WTC11 (cell line): ENCODE measurements around the gene RNF222. TPM values are rescaled to one million over a fixed set of nuclear protein-coding genes. Genes with fewer than 3 reads are reported as not detected.

Experiments used
- ATF1 ChIP-seq: sonication (generic); formaldehyde crosslinking; IDR thresholded peaks from 2 replicates; pipeline ENCODE4 v1.8.1; 2023; ENCODE audit warnings: mild to moderate bottlenecking, moderate library complexity, missing genetic modification reagents
- ATF6 ChIP-seq: sonication (generic); formaldehyde crosslinking; IDR thresholded peaks from 2 replicates; pipeline ENCODE4 v1.8.1; 2023; ENCODE audit warnings: mild to moderate bottlenecking, missing genetic modification reagents
- CBFB ChIP-seq: sonication (generic); formaldehyde crosslinking; IDR thresholded peaks from 2 replicates; pipeline ENCODE4 v1.8.1; 2022; ENCODE audit warnings: mild to moderate bottlenecking, low read depth, missing genetic modification reagents
- CREB1 ChIP-seq: sonication (generic); formaldehyde crosslinking; IDR thresholded peaks from 2 replicates; pipeline ENCODE4 v1.8.0; 2023; ENCODE audit warnings: mild to moderate bottlenecking, missing genetic modification reagents
- E2F1 ChIP-seq: sonication (generic); formaldehyde crosslinking; IDR thresholded peaks from 2 replicates; pipeline ENCODE4 v1.8.0; 2022; ENCODE audit warnings: mild to moderate bottlenecking, missing genetic modification reagents
- ERG ChIP-seq: fragments of 250-450 bp; sonication (Bioruptor Pico); IDR thresholded peaks from 2 replicates; pipeline ENCODE4 v1.8.0; 2021; ENCODE audit warnings: mild to moderate bottlenecking
- FOXK1 ChIP-seq: sonication (generic); formaldehyde crosslinking; IDR thresholded peaks from 2 replicates; pipeline ENCODE4 v1.8.0; 2022; ENCODE audit warnings: mild to moderate bottlenecking, moderate library complexity, missing genetic modification reagents
- FOXP1 ChIP-seq: sonication (generic); formaldehyde crosslinking; IDR thresholded peaks from 2 replicates; pipeline ENCODE4 v1.8.0; 2022; ENCODE audit warnings: missing genetic modification reagents, mild to moderate bottlenecking, moderate library complexity, borderline replicate concordance
- FOXP4 ChIP-seq: sonication (generic); formaldehyde crosslinking; IDR thresholded peaks from 2 replicates; pipeline ENCODE4 v1.8.0; 2022; ENCODE audit warnings: mild to moderate bottlenecking, missing genetic modification reagents
- GABPB1 ChIP-seq: sonication (generic); formaldehyde crosslinking; IDR thresholded peaks from 2 replicates; pipeline ENCODE4 v1.8.1; 2023; ENCODE audit warnings: mild to moderate bottlenecking, missing genetic modification reagents
- IRF1 ChIP-seq: sonication (generic); formaldehyde crosslinking; IDR thresholded peaks from 2 replicates; pipeline ENCODE4 v1.8.0; 2023; ENCODE audit warnings: missing genetic modification reagents
- KAT7 ChIP-seq: sonication (generic); formaldehyde crosslinking; IDR thresholded peaks from 2 replicates; pipeline ENCODE4 v1.8.1; 2023; ENCODE audit warnings: missing genetic modification reagents, mild to moderate bottlenecking, borderline replicate concordance
- MAX ChIP-seq: sonication (generic); formaldehyde crosslinking; IDR thresholded peaks from 2 replicates; pipeline ENCODE4 v1.8.0; 2022; ENCODE audit warnings: mild to moderate bottlenecking, missing genetic modification reagents
- MYBL2 ChIP-seq: sonication (generic); formaldehyde crosslinking; IDR thresholded peaks from 2 replicates; pipeline ENCODE4 v1.8.1; 2023; ENCODE audit warnings: mild to moderate bottlenecking, moderate library complexity, missing genetic modification reagents
- NFYB ChIP-seq: sonication (generic); formaldehyde crosslinking; conservative IDR thresholded peaks from 2 replicates; pipeline ENCODE4 v1.8.0; 2022; ENCODE audit warnings: low read depth, missing genetic modification reagents
- NR1H2 ChIP-seq: sonication (generic); formaldehyde crosslinking; IDR thresholded peaks from 2 replicates; pipeline ENCODE4 v1.9.0; 2021; ENCODE audit warnings: mild to moderate bottlenecking, moderate library complexity, missing genetic modification reagents
- OVOL2 ChIP-seq: fragments of 250-450 bp; sonication (Bioruptor Pico); IDR thresholded peaks from 2 replicates; pipeline ENCODE4 v1.9.0; 2021; ENCODE audit warnings: mild to moderate bottlenecking, borderline replicate concordance
- PRRX2 ChIP-seq: fragments of 250-450 bp; sonication (Bioruptor Pico); IDR thresholded peaks from 2 replicates; pipeline ENCODE4 v1.8.0; 2021; ENCODE audit warnings: mild to moderate bottlenecking
- USF1 ChIP-seq: sonication (generic); formaldehyde crosslinking; IDR thresholded peaks from 2 replicates; pipeline ENCODE4 v1.8.0; 2022; ENCODE audit warnings: mild to moderate bottlenecking, missing genetic modification reagents
- ZBTB21 ChIP-seq: sonication (generic); formaldehyde crosslinking; IDR thresholded peaks from 2 replicates; pipeline ENCODE4 v1.8.1; 2023; ENCODE audit warnings: mild to moderate bottlenecking, missing genetic modification reagents, borderline replicate concordance
- ZNF138 ChIP-seq: sonication (generic); formaldehyde crosslinking; conservative IDR thresholded peaks from 2 replicates; pipeline ENCODE4 v1.8.1; 2022; ENCODE audit warnings: mild to moderate bottlenecking, moderate library complexity, missing genetic modification reagents
- ZNF219 ChIP-seq: sonication (generic); formaldehyde crosslinking; IDR thresholded peaks from 2 replicates; pipeline ENCODE4 v1.8.0; 2023; ENCODE audit warnings: missing genetic modification reagents, mild to moderate bottlenecking, borderline replicate concordance
- ZNF263 ChIP-seq: sonication (generic); formaldehyde crosslinking; IDR thresholded peaks from 2 replicates; pipeline ENCODE4 v1.8.1; 2022; ENCODE audit warnings: low read depth, mild to moderate bottlenecking, moderate library complexity, missing genetic modification reagents
- ZNF416 ChIP-seq: fragments of 250-450 bp; sonication (Bioruptor Pico); IDR thresholded peaks from 2 replicates; pipeline ENCODE4 v1.9.0; 2021; ENCODE audit warnings: mild to moderate bottlenecking, inconsistent platforms
- ZNF423 ChIP-seq: fragments of 250-450 bp; sonication (Bioruptor Pico); IDR thresholded peaks from 2 replicates; pipeline ENCODE4 v2.1.2; 2022; ENCODE audit warnings: mild to moderate bottlenecking, moderate library complexity
- total RNA-seq: library from RNA; stranded (reverse); gene quantifications from 3 replicates; pipeline ENCODE4 v1.2.3, GENCODE V29; 2021

RNF222 gene
- total RNA-seq, 1 experiment from 2014 or later: not detected

GRCh38 chr17:8383143-8383822, 14.3 kb downstream of the RNF222 start, which contains the start of gene RPL26 (continued):
- TF ChIP-seq MYBL2 (peak; percentile 53; the same call in 1 of the 2 replicates), ERG (CRISPR knock-in tag) (no peak), ATF6 (CRISPR knock-in tag) (no peak), MAX (CRISPR knock-in tag) (peak; percentile 52), ZNF416 (CRISPR knock-in tag) (no peak), KAT7 (CRISPR knock-in tag) (no peak), FOXP1 (CRISPR knock-in tag) (peak; percentile 58), ZNF138 (CRISPR knock-in tag) (peak; percentile 63; the same call in 1 of the 2 replicates), FOXK1 (CRISPR knock-in tag) (peak; percentile 85), NFYB (CRISPR knock-in tag) (0 out of 2 replicates have a peak, but pooled peaks have one; percentile 26), GABPB1 (peak; percentile 47), FOXP4 (CRISPR knock-in tag) (peak; percentile 59), CREB1 (CRISPR knock-in tag) (no peak), ZNF219 (CRISPR knock-in tag) (peak; percentile 36; the same call in 1 of the 2 replicates), IRF1 (CRISPR knock-in tag) (peak; percentile 45; the same call in 1 of the 2 replicates), E2F1 (CRISPR knock-in tag) (no peak), USF1 (CRISPR knock-in tag) (no peak), ZNF263 (CRISPR knock-in tag) (no peak), ATF1 (no peak), NR1H2 (CRISPR knock-in tag) (no peak), PRRX2 (CRISPR knock-in tag) (no peak), CBFB (CRISPR knock-in tag) (peak; percentile 45; the same call in 1 of the 2 replicates), ZBTB21 (CRISPR knock-in tag) (0 out of 2 replicates have a peak, but pooled peaks have one; percentile 48), ZNF423 (CRISPR knock-in tag) (peak; percentile 88), OVOL2 (CRISPR knock-in tag) (no peak)
